Kidney tubule cell (primary cell): ENCODE data around the gene KCNK4.
A peak's percentile ranks its signal among the peaks of the same experiment; 100 is the strongest.

Experiments used
- DNase-seq: peaks from one replicate; pipeline ENCODE4 v3.0.0-alpha.2; 2018; ENCODE audit warnings: low spot score

Gene KCNK4

GRCh38 chr11:64291752-64292459 is 804 bp downstream of the KCNK4 start:
- DNase-seq: no peak

GRCh38 chr11:64292460-64293254 is 1.6 kb downstream of the KCNK4 start:
- no peak for DNase-seq

GRCh38 chr11:64294774-64295173 is 3.7 kb downstream of the KCNK4 start:
- no peak for DNase-seq

GRCh38 chr11:64295760-64296159 is 4.7 kb downstream of the KCNK4 start:
- DNase-seq: no peak

GRCh38 chr11:64296236-64296635 is 5.1 kb downstream of the KCNK4 start:
- DNase-seq: no peak

GRCh38 chr11:64296830-64297698 is 6.0 kb downstream of the KCNK4 start:
- no peak for DNase-seq

GRCh38 chr11:64297699-64298358 is 6.7 kb downstream of the KCNK4 start:
- DNase-seq: peak; percentile 67

- no peak for DNase-seq
Observed at GRCh38 chr11:64298966-64299846, 8.1 kb downstream of the KCNK4 start.

- no peak for DNase-seq
Observed at GRCh38 chr11:64299847-64300648, 8.9 kb downstream of the KCNK4 start, which contains the start of gene CATSPERZ. Gene CATSPERZ, plus strand, starts transcription at chr11:64300358. Its CDS starts 53 bp downstream, at chr11:64300411.

- DNase-seq: no peak
Observed at GRCh38 chr11:64303109-64304031, 12.3 kb downstream of the KCNK4 start.

GRCh38 chr11:64304032-64304315 is 12.9 kb downstream of the KCNK4 start:
- no peak for DNase-seq

GRCh38 chr11:64304316-64305072 is 13.4 kb downstream of the KCNK4 start:
- peak; percentile 92 for DNase-seq

- peak; percentile 98 for DNase-seq
Observed at GRCh38 chr11:64305075-64305690, 14.1 kb downstream of the KCNK4 start, which contains the start of gene ESRRA. Gene ESRRA, plus strand, starts transcription at chr11:64305524. Its CDS starts 1,656 bp downstream, at chr11:64307180.

- DNase-seq: peak; percentile 75
Observed at GRCh38 chr11:64305691-64306562, 14.8 kb downstream of the KCNK4 start.

- DNase-seq: no peak
Observed at GRCh38 chr11:64306563-64306875, 15.4 kb downstream of the KCNK4 start.

GRCh38 chr11:64306876-64307622 is 15.9 kb downstream of the KCNK4 start:
- DNase-seq: peak; percentile 44
